Stimulated activated CD4-positive, alpha-beta T cell treated with anti-CD3 and anti-CD28 coated beads, Interleukin-12 subunit alpha, Interleukin-12 subunit beta, amount 100 ng/mL, for 48 hours (primary cell): ENCODE data around the gene GBF1.

Source experiments
- DNase-seq, 3 donors: peaks; one replicate each; pipeline ENCODE4 v3.0.0-alpha.2; 2020; ENCODE audit warnings: low read depth in 2 of 3, low spot score in 1 of 3

GBF1 gene

DNA sequence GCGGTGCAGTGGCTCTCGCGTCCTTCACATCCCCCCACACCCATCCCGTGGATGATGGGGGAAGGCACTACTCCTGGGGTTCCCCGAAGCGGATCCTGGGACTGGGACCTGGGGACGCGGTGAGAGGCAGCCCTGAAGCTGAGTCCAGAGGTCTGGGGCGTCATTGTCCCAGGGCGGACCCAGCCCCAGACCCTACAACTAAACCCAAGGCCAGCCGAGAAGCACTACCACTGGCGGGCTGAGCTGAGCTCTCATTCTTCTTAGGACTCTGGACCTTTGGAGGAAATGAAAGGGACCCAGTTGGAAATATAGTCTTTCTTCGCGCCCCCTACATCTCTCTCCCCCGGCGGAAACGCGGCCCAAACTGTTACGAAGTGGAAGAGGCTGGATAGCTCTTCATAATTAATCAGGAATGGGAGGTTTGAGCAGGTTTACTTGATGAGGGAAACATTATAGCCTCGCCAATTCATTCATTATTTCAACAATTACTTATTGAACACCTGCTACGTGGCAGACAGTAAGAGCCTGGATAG, 174.9 kb downstream of the GBF1 start:
- DNase-seq, result no peak

DNA sequence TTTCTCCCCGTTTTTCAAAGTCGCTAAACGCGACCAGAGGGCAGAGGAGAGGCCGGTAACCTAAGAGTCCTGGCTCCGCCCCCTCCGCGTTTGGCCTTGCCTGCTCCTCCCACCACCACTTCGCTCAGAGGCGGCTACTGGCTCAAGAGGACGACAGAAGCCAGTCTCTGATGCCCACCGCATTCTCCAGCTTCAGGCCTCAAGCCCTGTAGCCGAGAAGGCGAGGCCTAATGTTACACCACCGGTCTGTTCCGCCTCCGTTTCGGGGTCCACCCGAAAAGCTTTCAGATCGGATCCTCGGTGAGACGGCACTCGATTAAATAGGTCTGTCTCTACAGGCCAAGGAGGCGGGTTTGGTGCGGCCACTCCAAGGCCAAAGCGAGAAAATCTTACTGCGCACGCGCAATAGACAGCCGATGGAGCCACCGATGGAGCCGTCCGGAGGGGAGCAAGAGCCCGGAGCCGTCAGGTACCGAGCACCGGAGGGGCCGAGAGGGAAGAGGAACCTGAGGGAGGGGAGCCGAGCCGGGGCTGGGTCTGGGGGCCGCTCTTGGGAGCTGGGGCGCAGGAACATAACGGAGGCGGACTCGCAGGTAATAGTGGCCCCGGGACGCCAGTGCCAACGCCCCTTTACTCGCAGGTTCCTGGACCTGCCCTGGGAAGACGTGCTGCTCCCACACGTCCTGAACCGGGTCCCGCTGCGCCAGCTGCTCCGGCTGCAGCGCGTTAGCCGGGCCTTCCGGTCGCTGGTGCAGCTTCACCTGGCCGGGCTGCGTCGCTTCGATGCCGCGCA, 175.6 kb downstream of the GBF1 start, which contains the start of gene FBXL15:
TSS of gene FBXL15 (plus strand) at position 123 of the 793 bp plus-strand sequence. CDS start at position 417, 294 bp downstream.
- peak; percentile 95 to 98 (median 97) for DNase-seq

DNA sequence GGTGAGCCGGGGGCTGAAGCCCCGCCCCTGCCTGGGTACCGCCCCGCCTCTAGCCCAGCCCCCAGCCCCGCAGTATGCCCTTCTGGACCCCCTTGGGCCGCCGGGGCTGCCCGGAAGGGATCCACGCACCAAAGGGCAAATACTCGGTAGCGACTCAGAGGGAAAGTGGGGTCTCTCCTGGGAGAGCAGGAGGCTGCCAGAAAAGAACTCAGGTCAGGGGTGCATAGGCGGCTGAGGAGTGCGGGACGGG, 176.1 kb downstream of the GBF1 start:
- DNase-seq, result no peak

DNA sequence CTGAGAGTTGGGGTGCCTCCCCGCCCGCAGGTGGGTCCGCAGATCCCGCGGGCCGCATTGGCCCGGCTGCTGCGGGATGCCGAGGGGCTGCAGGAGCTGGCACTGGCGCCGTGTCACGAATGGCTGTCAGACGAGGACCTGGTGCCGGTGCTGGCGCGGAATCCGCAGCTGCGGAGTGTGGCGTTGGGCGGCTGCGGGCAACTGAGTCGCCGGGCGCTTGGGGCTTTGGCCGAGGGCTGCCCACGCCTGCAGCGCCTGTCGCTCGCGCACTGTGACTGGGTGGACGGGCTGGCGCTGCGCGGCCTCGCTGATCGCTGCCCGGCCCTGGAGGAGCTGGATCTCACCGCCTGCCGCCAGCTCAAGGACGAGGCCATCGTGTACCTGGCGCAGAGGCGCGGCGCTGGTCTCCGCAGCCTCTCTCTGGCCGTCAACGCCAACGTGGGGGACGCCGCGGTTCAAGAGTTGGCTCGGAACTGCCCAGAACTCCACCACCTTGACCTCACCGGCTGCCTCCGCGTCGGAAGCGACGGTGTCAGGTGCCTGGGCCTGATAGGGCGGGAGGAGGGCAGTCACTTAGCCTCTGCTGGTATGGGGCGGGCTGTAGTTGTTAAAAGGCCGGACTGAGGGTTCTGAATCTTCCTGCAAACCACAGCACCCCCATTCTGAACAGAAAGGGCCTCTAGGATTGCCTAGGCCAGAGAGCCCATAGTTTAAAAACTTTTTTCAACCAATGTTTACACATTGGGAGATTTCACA, 176.6 kb downstream of the GBF1 start:
- no peak for DNase-seq

DNA sequence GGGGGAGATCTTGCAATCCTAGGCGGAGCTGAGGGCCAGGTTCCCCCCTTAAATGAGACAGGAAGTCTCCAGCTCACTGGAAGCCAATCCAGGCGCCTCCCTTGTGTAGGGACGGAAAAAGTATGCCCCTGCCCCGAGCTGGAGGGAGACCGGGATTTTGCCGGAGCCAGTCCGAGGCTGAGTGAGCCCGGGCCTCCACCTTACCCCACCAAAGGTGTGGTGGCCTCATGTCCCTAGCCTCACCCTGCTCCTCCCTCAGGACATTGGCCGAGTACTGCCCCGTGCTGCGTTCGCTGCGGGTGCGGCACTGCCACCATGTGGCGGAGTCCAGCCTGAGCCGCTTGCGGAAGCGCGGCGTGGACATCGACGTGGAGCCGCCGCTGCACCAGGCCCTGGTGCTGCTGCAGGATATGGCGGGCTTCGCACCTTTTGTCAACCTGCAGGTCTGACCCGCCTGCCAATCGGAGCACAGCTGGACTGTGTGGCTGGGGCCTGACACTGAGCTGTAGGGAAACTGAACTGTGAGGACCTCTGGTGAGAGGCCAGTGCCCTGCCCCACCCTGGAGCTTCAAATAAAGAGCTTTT, 177.3 kb downstream of the GBF1 start:
- DNase-seq, result no peak

DNA sequence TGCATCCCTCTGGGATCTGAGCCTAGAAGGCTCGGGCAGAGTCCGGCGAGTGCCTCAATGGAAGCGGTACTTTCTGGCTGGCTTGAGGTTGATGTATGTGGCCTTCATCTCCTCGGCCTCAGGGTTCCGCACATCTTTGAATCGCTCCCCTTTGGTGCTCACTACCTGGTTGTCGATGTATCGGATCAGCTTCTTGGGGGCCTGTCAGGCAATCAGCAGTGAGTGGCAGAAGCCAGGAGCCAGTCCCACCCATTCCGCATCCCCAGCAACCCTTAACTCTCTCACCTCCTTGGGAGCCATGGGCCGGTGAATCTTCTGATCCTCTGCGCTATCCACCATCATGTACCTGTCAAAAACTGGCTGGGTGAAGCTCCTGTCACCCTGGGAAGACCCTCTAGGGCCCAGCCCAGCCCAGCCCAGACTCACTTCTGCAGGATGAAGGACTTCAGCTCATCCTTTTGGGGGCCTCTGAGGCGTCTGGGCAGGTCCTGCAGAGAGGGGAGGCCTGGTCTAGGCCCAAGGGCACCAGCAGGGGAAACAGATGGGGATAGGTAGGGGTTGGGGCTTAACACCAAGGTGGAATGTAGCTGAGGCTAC, 178.1 kb downstream of the GBF1 start:
- no peak for DNase-seq

DNA sequence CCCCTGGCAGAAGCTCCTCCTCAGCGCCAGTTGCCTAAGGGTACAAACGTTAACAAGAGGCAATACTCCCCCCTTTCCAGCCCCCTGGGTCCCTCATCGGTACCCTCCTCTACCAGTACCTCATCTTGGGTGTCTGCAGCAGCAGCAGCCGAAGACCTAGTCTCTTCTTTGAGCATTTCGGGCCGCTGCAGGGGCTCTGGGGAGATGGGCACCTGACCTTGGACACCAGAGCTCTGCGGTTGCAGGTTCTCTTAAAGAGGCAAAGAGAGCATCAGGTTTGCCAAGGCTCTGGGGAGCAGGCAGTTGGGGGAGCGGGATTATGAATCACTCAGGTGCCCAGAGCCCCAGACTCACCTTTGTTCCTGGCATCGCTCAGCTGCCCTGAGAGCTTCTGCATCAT, 178.8 kb downstream of the GBF1 start:
- DNase-seq, result no peak

DNA sequence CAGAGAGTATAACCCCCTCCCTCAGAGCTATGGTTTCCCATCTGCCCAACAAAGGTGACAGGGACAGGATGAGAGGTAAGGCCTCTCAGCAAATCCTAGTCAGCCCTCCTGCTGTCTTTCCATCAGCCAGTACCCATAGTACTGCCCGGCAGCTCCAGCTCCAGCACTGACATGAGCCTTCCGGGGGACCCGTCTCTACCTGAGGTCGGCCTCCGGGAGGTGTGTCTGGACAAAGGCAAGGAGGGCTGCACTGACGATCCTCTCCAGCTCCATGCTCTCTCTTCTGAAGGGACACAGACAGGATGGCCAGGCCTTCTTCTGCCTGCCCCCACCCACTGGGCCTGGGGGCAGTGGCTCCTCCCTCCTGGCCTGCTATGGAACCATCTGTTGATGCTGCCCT, 179.6 kb downstream of the GBF1 start:
- no peak for DNase-seq

DNA sequence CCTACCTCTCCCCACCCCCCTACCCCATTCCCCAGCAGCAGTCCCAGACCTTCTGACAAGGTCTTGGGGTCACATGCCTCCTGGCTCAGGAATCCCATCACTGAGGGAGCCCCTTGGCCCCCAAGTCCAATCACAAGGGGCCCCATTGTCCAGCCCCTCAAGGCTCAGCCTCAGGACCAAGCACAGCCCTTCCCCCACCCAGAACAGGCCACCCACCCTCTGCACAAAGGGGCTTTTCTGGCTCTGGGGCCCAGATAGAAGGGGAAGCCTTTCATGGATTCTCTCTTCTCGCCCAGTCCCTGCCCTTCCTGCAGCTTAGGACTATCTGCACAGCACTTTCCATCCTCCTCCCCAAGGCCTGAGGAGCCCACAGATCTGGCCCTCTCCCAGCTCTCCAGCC, 180.1 kb downstream of the GBF1 start:
- DNase-seq, result no peak

DNA sequence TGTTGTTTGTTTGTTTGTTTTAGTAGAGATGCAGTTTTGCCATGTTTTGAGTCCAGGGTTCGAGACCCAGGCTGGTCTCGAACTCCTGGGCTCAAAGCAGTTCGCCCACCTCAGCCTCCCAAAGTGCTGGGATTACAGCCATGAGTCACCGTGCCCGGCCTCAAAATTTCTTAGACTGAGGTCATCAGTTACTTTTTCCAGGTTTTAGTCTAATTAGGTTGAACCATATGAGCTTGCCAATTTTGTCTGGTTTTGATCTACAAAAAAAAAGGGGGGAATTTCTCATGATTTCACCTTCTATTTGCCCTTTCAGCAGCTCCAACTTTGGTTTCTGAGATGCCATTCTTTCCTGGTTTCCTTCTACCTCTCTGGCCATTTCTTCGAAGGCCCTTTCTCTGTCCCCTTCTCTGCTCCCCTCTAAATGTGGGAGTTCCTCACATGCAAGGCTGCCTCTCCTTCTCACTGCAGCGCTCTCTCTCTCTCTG, 181.5 kb downstream of the GBF1 start:
- DNase-seq, result no peak

DNA sequence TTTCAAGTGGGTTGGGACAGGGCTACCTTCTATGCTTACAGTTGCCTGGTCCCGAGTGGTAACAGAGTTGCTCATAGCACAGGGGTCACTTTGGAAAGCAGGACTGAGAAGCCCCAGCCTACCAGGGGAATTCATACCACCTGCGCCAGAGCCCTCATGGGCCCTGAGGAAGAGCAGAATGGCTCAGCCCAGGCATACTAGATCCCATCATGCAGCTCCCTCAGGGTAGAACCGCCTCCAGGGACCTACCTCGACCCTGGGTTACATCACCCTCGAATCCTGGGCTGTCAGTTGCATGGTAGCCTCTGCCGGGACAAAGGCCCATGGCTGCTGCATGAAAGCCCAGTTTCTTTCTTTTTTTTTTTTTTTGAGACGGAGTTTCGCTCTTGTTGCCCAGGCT, 184.1 kb downstream of the GBF1 start:
- DNase-seq, result no peak

DNA sequence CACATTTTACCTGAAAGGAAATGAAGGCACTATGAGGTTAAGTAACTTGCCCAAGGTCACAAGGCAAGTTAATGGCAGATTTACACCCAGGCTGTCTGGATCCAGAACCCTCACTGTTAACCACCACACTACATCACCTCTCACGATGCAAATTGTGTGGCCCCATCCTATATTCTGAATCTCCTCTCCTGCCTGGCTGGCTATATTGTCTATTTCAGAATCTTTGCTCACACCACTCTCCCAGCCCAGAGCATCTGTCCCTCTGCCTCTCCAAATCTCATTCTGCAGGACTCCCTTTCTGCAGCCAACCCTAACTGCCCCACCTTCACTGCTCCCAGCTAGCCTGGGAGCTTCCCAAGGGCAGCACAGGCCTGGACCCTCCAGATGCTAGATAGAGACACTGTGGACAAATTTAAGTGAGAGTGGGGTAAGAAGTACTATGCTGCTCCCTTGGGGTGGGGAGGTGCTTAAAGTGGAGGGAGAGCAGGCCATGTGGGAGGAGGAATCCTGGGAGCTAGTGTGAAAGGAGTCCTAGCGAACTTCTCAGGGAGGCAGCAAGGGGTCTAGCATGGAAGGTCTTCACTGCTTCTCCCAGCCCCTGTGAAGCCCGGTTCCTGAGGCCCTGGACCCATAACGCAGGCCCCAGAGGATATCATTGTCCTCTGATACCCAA, 186.3 kb downstream of the GBF1 start:
- DNase-seq, result no peak
